ENCODE data around the gene ZMYND8.
"Not testable (repeated sequence)": the region's sequence is repeated elsewhere in the genome, so short reads cannot be mapped to it uniquely, and the experiment has no call there.

Gene ZMYND8

GRCh38 chr20:47356526-47357295, at the start of gene ZMYND8:
TSS of gene ZMYND8 (minus strand) at chr20:47356699. CDS start at chr20:47356670, 29 bp downstream.
- peak; percentile 95 to 96 for DNase-seq (ENCODE audit: low read depth in 1 of 2, low spot score in 1 of 2)

GRCh38 chr20:47405775-47406325, 49.4 kb upstream of the ZMYND8 start:
- DNase-seq (ENCODE audit: low read depth in 1 of 2, low spot score in 1 of 2), result no peak

GRCh38 chr20:47400685-47401084, 44.2 kb upstream of the ZMYND8 start:
- DNase-seq (ENCODE audit: low read depth in 1 of 2, low spot score in 1 of 2), result no peak

- DNase-seq (ENCODE audit: low read depth in 1 of 2, low spot score in 1 of 2), result no peak
Measured at GRCh38 chr20:47397652-47398301, 41.3 kb upstream of the ZMYND8 start.

- no peak for DNase-seq (ENCODE audit: low read depth in 1 of 2, low spot score in 1 of 2)
Measured at GRCh38 chr20:47396762-47397476, 40.4 kb upstream of the ZMYND8 start.

- not testable (repeated sequence) for DNase-seq (ENCODE audit: low read depth in 1 of 2, low spot score in 1 of 2)
Measured at GRCh38 chr20:47393796-47394514, 37.5 kb upstream of the ZMYND8 start.

- no peak for DNase-seq (ENCODE audit: low read depth in 1 of 2, low spot score in 1 of 2)
Measured at GRCh38 chr20:47392721-47393073, 36.2 kb upstream of the ZMYND8 start.

- DNase-seq (ENCODE audit: low read depth in 1 of 2, low spot score in 1 of 2), result no peak
Measured at GRCh38 chr20:47392015-47392720, 35.7 kb upstream of the ZMYND8 start.

- no peak for DNase-seq (ENCODE audit: low read depth in 1 of 2, low spot score in 1 of 2)
Measured at GRCh38 chr20:47391276-47392010, 34.9 kb upstream of the ZMYND8 start.

- DNase-seq (ENCODE audit: low read depth in 1 of 2, low spot score in 1 of 2), result no peak
Measured at GRCh38 chr20:47389867-47390347, 33.4 kb upstream of the ZMYND8 start.

GRCh38 chr20:47385968-47386367, 29.5 kb upstream of the ZMYND8 start:
- DNase-seq (ENCODE audit: low read depth in 1 of 2, low spot score in 1 of 2), result not testable (repeated sequence)

- DNase-seq (ENCODE audit: low read depth in 1 of 2, low spot score in 1 of 2), result no peak
Measured at GRCh38 chr20:47382746-47383415, 26.4 kb upstream of the ZMYND8 start.

- no peak for DNase-seq (ENCODE audit: low read depth in 1 of 2, low spot score in 1 of 2)
Measured at GRCh38 chr20:47380481-47380880, 24.0 kb upstream of the ZMYND8 start.

- no peak for DNase-seq (ENCODE audit: low read depth in 1 of 2, low spot score in 1 of 2)
Measured at GRCh38 chr20:47379433-47380150, 23.1 kb upstream of the ZMYND8 start.

GRCh38 chr20:47377122-47377722, 20.7 kb upstream of the ZMYND8 start:
- DNase-seq (ENCODE audit: low read depth in 1 of 2, low spot score in 1 of 2), result no peak

GRCh38 chr20:47376096-47376643, 19.7 kb upstream of the ZMYND8 start:
- not testable (repeated sequence) for DNase-seq (ENCODE audit: low read depth in 1 of 2, low spot score in 1 of 2)

GRCh38 chr20:47374121-47374520, 17.6 kb upstream of the ZMYND8 start:
- not testable (repeated sequence) for DNase-seq (ENCODE audit: low read depth in 1 of 2, low spot score in 1 of 2)

All from stimulated activated CD4-positive, alpha-beta T cell treated with anti-CD3 and anti-CD28 coated beads, Interleukin-15, amount 100 ng/mL, for 1 hour (primary cell).